ENCODE results near the gene MUSTN1.

DNA sequence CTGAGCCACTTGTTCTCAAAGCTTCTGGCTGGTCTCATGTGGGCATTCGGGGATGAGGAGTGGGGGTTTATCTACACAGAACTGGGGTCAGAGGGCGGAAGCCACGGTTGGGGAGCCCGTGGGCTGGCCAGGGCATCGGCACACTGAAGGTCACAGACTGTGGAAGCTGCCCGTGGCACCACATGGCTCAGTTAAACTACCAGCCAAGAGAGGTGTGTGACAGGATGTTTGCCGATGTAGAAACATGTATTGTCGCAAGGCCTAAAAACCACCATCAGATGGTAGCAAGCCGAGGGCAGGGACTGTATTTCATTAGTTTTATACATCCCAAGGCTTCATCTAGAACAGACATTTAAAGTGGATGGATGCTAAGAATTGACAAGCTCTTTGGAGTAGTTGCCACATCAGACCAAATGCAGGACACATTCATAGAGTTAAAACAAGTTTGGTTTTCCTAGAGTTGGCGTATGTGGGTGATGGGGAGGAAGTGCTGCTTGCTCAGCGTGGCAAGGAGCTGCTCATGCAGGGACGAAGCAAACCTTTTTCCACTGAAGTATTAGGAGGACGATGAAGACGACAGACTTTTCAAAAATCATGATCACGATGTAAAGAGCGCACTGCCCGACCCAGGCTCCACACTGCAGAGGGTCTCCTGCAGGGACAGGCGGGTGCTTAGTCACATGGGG, 9.6 kb upstream of the MUSTN1 start:
- no peak for TF ChIP-seq EZH2 (IDR thresholded peaks at IDR 0.05; ENCODE audit: borderline replicate concordance, low read length)
- TF ChIP-seq, protein P1, sequence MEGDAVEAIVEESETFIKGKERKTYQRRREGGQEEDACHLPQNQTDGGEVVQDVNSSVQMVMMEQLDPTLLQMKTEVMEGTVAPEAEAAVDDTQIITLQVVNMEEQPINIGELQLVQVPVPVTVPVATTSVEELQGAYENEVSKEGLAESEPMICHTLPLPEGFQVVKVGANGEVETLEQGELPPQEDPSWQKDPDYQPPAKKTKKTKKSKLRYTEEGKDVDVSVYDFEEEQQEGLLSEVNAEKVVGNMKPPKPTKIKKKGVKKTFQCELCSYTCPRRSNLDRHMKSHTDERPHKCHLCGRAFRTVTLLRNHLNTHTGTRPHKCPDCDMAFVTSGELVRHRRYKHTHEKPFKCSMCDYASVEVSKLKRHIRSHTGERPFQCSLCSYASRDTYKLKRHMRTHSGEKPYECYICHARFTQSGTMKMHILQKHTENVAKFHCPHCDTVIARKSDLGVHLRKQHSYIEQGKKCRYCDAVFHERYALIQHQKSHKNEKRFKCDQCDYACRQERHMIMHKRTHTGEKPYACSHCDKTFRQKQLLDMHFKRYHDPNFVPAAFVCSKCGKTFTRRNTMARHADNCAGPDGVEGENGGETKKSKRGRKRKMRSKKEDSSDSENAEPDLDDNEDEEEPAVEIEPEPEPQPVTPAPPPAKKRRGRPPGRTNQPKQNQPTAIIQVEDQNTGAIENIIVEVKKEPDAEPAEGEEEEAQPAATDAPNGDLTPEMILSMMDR (IDR thresholded peaks at IDR 0.05; ENCODE audit: low read length) = no peak
